Psoas muscle (tissue), 8 donors: Measurements from ENCODE around the gene OXER1. TPM values are rescaled to one million over a fixed set of nuclear protein-coding genes. Genes with fewer than 3 reads are reported as not detected.

Source experiments
- ATAC-seq, 4 donors: fragments of 200-7000 bp; cut with Tn5 transposase; one replicate each; pipeline ENCODE4 v1.9.1; 2020; ENCODE audit warnings: moderate library complexity in 3 of 4, mild to moderate bottlenecking in 2 of 4
- DNase-seq, 2 donors: peaks; one replicate each; pipeline ENCODE4 v3.0.0-alpha.2; 2020
- H3K27ac ChIP-seq: fragments of 200-600 bp; one replicate; pipeline ENCODE4 v1.8.0; 2022
- H3K27me3 ChIP-seq, 3 donors: fragments of 200-600 bp in 1 of 3; one replicate each; pipeline versions ENCODE4 v1.6.1 to v1.8.0; 2013 to 2022; ENCODE audit warnings: low read length in 2 of 3, mild to moderate bottlenecking in 2 of 3, moderate library complexity in 1 of 3; ENCODE audit not compliant: insufficient read depth in 3 of 3
- H3K36me3 ChIP-seq, 2 donors: fragments of 200-600 bp in 1 of 2; one replicate each; pipeline versions ENCODE4 v1.6.1 to v1.8.0; 2013 to 2022; ENCODE audit warnings: low read depth in 1 of 2, mild to moderate bottlenecking in 1 of 2, moderate library complexity in 1 of 2; ENCODE audit not compliant: insufficient read depth in 1 of 2
- H3K4me1 ChIP-seq: fragments of 200-600 bp; one replicate; pipeline ENCODE4 v1.8.0; 2022
- H3K4me3 ChIP-seq: fragments of 200-600 bp; one replicate; pipeline ENCODE4 v1.8.0; 2022; ENCODE audit warnings: mild to moderate bottlenecking
- H3K9me3 ChIP-seq: fragments of 200-600 bp; one replicate; pipeline ENCODE4 v1.8.0; 2022
- WGBS, 3 donors: extraction: QIAGEN DNeasy Blood & Tissue Kit; methylation state at CpG; one replicate each; pipeline versions ENCODE4 v1.1.6 to v1.1.7; 2013; 5-methylcytosine and 5-hydroxymethylcytosine counted together
- intact Hi-C, 2 donors: fragments of 100-400 bp; cut with DNase I; formaldehyde crosslinking; loops; one replicate each; pipeline versions ENCODE4 v1.11.0 to v1.14.2; 2022
- polyA plus RNA-seq, 3 donors: library from polyadenylated mRNA; stranded (reverse); fragments of 200-250 nt; gene quantifications; one replicate each; pipeline ENCODE4 v1.2.3, GENCODE V29; 2013
- total RNA-seq, 4 donors: library from RNA; stranded (reverse); fragmentation: NEBNext Ultra II Directional in 2 of 4; extraction: Animal tissue kit (Norgen Biotek cat#: 25700) in 2 of 4; gene quantifications; one replicate each; pipeline versions ENCODE4 v1.2.1 to v1.2.4, GENCODE V29; 2021 to 2023
- TF ChIP-seq, protein P1 (sequence below): fragments of 200-600 bp; IDR thresholded peaks from one replicate; pipeline ENCODE4 v1.8.0; 2022; ENCODE audit warnings: antibody characterized with exemption
- donor health status: healthy with polysubstance abuse.
- donor health status: DM: no; HTN: no; CAD: no; lungs with moderate emphysema.
- donor health status: Bipolar disorder and iron deficiency.
- donor health status: healthy.
- donor health status: DM: yes; HTN: yes; CAD: no.
- donor health status: DM: no; HTN: no; CAD: no.
- donor health status: DM: no; HTN: no; CAD: no.
- donor health status: DM: yes; HTN: yes; CAD: no.

Gene OXER1
- total and polyA plus RNA-seq, 7 donors, result 0.04 to 1.2 (median 0.20) TPM

GRCh38 chr2:42784204-42784880, 20.4 kb upstream of the OXER1 start:
- Histone ChIP-seq H3K36me3 (no peaks in the 10 kb centered on the region), H3K4me1 (no peaks in the 10 kb centered on the region), H3K9me3 (no peaks in the 10 kb centered on the region), H3K27ac (no peak overlapping the region), H3K27me3 (peaks cover 0 to 2% (median 0%) of the 10 kb centered on the region in 3 donors), H3K4me3 (no peak overlapping the region)
- TF ChIP-seq, protein P1, sequence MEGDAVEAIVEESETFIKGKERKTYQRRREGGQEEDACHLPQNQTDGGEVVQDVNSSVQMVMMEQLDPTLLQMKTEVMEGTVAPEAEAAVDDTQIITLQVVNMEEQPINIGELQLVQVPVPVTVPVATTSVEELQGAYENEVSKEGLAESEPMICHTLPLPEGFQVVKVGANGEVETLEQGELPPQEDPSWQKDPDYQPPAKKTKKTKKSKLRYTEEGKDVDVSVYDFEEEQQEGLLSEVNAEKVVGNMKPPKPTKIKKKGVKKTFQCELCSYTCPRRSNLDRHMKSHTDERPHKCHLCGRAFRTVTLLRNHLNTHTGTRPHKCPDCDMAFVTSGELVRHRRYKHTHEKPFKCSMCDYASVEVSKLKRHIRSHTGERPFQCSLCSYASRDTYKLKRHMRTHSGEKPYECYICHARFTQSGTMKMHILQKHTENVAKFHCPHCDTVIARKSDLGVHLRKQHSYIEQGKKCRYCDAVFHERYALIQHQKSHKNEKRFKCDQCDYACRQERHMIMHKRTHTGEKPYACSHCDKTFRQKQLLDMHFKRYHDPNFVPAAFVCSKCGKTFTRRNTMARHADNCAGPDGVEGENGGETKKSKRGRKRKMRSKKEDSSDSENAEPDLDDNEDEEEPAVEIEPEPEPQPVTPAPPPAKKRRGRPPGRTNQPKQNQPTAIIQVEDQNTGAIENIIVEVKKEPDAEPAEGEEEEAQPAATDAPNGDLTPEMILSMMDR, result no peak
- 53 to 61% (median 55%) methylated on average over 6 to 7 of the region's 7 CpGs for WGBS, 3 donors
- DNase-seq (no peak), ATAC-seq (no peak)
- intact Hi-C loops, result no loop called here

DNA sequence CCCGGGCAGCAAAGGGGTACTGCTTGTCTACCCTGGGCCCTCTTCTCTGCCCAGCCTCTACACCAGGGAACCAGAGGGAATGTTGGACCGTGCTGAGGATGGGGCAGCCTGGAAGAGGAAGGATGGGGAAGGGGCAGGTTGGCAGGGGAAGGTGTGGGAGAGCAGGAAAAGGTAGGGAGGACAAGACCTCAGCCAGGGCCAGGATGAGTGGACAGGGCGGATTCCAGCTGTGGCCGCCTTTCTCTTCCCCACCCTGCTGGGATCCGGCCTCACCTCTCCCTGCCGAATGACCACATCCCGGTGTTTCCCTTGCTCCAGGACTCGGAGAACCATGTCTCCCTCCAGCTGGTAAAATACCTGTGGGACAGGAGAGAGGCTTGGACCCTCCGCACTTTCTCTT, 19.6 kb upstream of the OXER1 start:
- intact Hi-C loops, result no loop called here
- TF ChIP-seq, protein P1, result no peak
- no peak overlapping the region for H3K4me3 ChIP-seq
- no peaks in the 10 kb centered on the region for H3K4me1 ChIP-seq
- no peaks in the 10 kb centered on the region for H3K36me3 ChIP-seq
- no peak overlapping the region for H3K27ac ChIP-seq
- no peaks in the 10 kb centered on the region for H3K9me3 ChIP-seq
- 83 to 93% (median 89%) methylated on average over 9 of the region's 9 CpGs for WGBS, 3 donors
- H3K27me3 ChIP-seq, result peaks cover 0 to 2% (median 0%) of the 10 kb centered on the region in 3 donors
- ATAC-seq (no peak), DNase-seq (no peak)

DNA sequence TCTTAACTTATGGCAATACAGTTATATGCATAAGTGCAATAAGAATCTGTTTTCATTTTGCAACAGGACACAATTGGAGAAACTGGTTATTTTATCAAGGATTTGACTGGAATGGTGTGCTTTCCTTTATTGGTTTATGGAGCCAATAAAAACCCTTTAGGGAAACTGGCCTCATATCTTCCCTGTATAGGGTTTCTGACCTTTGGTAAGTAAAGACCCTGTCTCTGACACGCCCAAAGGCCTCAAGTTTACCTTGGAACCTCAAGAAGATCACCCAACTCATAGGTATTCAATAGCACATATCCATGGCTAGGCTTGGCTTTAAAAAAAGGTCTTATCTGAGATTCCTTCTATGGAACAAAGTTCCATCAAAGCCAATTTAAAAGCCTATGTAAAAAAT, 17.2 kb upstream of the OXER1 start:
- 93 to 100% (median 100%) methylated on average over 1 of the region's 1 CpG for WGBS, 3 donors
- ATAC-seq, result no peak
- H3K4me1 ChIP-seq, result no peaks in the 10 kb centered on the region
- intact Hi-C loops, result no loop called here
- H3K9me3 ChIP-seq, result no peaks in the 10 kb centered on the region
- no peaks in the 10 kb centered on the region for H3K27me3 ChIP-seq
- no peaks in the 10 kb centered on the region for H3K36me3 ChIP-seq
- no peak overlapping the region for H3K27ac ChIP-seq
- H3K4me3 ChIP-seq, result no peak overlapping the region
- TF ChIP-seq, protein P1, result no peak
- no peak for DNase-seq

DNA sequence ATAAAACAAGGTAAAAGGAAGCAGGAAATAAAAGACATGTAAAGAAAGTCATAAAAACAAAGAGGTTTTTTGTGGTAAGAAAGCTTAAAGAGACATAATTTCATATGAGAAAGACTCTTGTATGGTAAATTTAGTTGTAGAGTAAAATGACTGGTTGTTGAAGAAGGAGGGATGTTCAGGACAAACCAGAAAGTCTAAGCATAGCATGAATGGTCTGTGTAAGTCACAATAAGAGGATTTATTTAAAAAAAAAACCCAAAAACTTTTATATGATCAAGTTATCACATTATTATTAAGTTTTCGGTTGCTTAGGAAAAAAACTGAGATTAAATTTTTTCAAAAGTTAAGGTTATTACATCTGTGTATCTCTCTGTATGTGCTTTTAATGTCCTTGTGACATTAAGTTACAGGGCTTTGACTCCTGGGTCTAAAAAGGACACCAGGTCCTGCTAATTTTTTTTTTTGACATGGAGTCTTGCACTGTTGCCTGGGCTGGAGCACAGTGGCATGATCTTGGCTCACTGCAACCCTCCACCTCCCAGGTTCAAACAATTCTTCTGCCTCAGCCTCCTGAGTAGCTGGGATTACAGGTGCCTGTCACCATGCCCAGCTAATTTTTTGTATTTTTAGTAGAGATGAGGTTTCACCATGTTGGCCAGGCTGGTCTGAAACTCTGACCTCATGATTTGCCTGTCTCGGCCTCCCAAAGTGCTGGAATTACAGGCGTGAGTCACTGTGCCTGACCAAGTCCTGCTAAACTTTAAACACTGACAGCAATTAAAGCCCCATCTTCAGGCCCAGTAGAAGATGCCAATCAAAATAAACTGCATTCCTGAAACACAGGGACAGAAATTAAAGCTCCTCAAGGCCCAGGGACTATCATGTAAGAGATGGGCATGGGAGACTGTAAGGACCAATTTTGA, 14.2 kb upstream of the OXER1 start:
- H3K36me3 ChIP-seq, result no peaks in the 10 kb centered on the region
- H3K4me3 ChIP-seq, result no peak overlapping the region
- H3K27ac ChIP-seq, result no peak overlapping the region
- no peaks in the 10 kb centered on the region for H3K9me3 ChIP-seq
- ATAC-seq, result peak in 3 of 4 donors; percentile 60 to 66 (median 60)
- TF ChIP-seq, protein P1, result no peak
- no peaks in the 10 kb centered on the region for H3K27me3 ChIP-seq
- no peak for DNase-seq
- intact Hi-C loops, result loop anchor here in 1 of 2 donors (10.0 kb wide), 1 partner anchor 283 kb away; the partner anchor contains the start of gene KCNG3
- WGBS, 3 donors, result 60 to 86% (median 69%) methylated on average over 3 of the region's 3 CpGs
- H3K4me1 ChIP-seq, result no peaks in the 10 kb centered on the region
